Esophagus muscularis mucosa (tissue), 4 donors: Measurements from ENCODE around the gene GIMAP5. TPM values are rescaled to one million over a fixed set of nuclear protein-coding genes. Genes with fewer than 3 reads are reported as not detected.

Experiments
- DNase-seq: peaks from one replicate; pipeline ENCODE4 v3.0.0-alpha.2; 2017; ENCODE audit errors: extremely low spot score
- H3K27ac ChIP-seq, 4 donors: fragments of 200-600 bp; sonication (generic); replicated peaks in 1 of 4; 1 replicate in 3 of 4; 2 replicates in 1 of 4; pipeline ENCODE4 v1.5.1; 2016 to 2019; ENCODE audit warnings: mild to moderate bottlenecking in 1 of 4
- H3K27me3 ChIP-seq, 4 donors: fragments of 200-600 bp; sonication (generic); one replicate each; pipeline versions ENCODE4 v1.5.1 to v1.6.0; 2016 to 2019
- H3K36me3 ChIP-seq, 4 donors: fragments of 200-600 bp; sonication (generic); one replicate each; pipeline ENCODE4 v1.5.1; 2016 to 2019
- H3K4me1 ChIP-seq, 4 donors: fragments of 200-600 bp; sonication (generic); one replicate each; pipeline ENCODE4 v1.5.1; 2016 to 2019
- H3K4me3 ChIP-seq, 4 donors: fragments of 200-600 bp; sonication (generic); 1 replicate in 2 of 4; 2 replicates in 2 of 4; pipeline ENCODE4 v1.5.1; 2016 to 2019; ENCODE audit warnings: mild to moderate bottlenecking in 4 of 4, moderate library complexity in 1 of 4
- H3K9me3 ChIP-seq, 4 donors: fragments of 200-600 bp; sonication (generic); 1 replicate in 3 of 4; 2 replicates in 1 of 4; pipeline ENCODE4 v1.5.1; 2016 to 2019
- CTCF ChIP-seq, 3 experiments: fragments of 200-600 bp in 2 of 3; fragments of 450-650 bp in 1 of 3; sonication (generic) in 2 of 3; IDR thresholded peaks; one replicate each; pipeline ENCODE4 v1.5.1; 2017 to 2019; ENCODE audit warnings: antibody characterized with exemption in 3 of 3, mild to moderate bottlenecking in 2 of 3, moderate library complexity in 1 of 3
- EP300 ChIP-seq: sonication (generic); formaldehyde crosslinking; IDR thresholded peaks from one replicate; pipeline ENCODE4 v1.6.1; 2017; ENCODE audit warnings: antibody characterized with exemption
- POLR2A ChIP-seq: fragments of 450-650 bp; IDR thresholded peaks from one replicate; pipeline ENCODE4 v1.6.1; 2017; ENCODE audit warnings: antibody characterized with exemption, moderate library complexity, mild to moderate bottlenecking, low read depth
- POLR2AphosphoS5 ChIP-seq, 2 donors: sonication (generic); formaldehyde crosslinking; IDR thresholded peaks; one replicate each; pipeline ENCODE4 v1.6.1; 2017; ENCODE audit warnings: antibody characterized with exemption in 2 of 2
- WGBS: methylation state at CpG from one replicate; pipeline ENCODE4 v1.1.5; 2018; 5-methylcytosine and 5-hydroxymethylcytosine counted together
- intact Hi-C: fragments of 100-400 bp; cut with DNase I; formaldehyde crosslinking; loops from one replicate; pipeline ENCODE4 v1.15.1; 2023
- total RNA-seq, 4 donors: library from RNA; depleted of rRNA; stranded (reverse); fragments of >200 nt; gene quantifications; one replicate each; pipeline versions ENCODE4 v1.1.0 to v1.2.1, GENCODE V29; 2016

GIMAP5 gene
- total RNA-seq, 4 donors from 2014 or later: 26.9 to 48.2 (median 28.6) TPM

- 59% methylated on average over 1 of the region's 1 CpG for WGBS
- H3K36me3 ChIP-seq: peaks cover 0 to 20% (median 5%) of the 10 kb centered on the region in 4 donors
- H3K27me3 ChIP-seq: peaks cover 0 to 12% (median 0%) of the 10 kb centered on the region in 4 donors
- TF ChIP-seq CTCF (IDR thresholded peaks at IDR 0.05) (no peak), POLR2AphosphoS5 (IDR thresholded peaks at IDR 0.05) (no peak), POLR2A (no peak), EP300 (no peak)
- no peak overlapping the region for H3K27ac ChIP-seq
- H3K9me3 ChIP-seq: peaks cover 0 to 19% (median 2%) of the 10 kb centered on the region in 4 donors
- DNase-seq: no peak
- intact Hi-C loops: no loop called here
- H3K4me3 ChIP-seq: no peak overlapping the region
- H3K4me1 ChIP-seq: peaks cover 0 to 12% (median 0%) of the 10 kb centered on the region in 4 donors
Observed at GRCh38 chr7:150723467-150723866, 13.8 kb upstream of the GIMAP5 start.

GRCh38 chr7:150727381-150727780 is 9.8 kb upstream of the GIMAP5 start:
- H3K36me3 ChIP-seq: no peaks in the 10 kb centered on the region
- intact Hi-C loops: no loop called here
- H3K4me1 ChIP-seq: peaks cover 0 to 4% (median 0%) of the 10 kb centered on the region in 4 donors
- H3K27me3 ChIP-seq: peaks cover 0 to 2% (median 0%) of the 10 kb centered on the region in 4 donors
- no peak overlapping the region for H3K4me3 ChIP-seq
- peaks cover 0 to 19% (median 2%) of the 10 kb centered on the region in 4 donors for H3K9me3 ChIP-seq
- DNase-seq: no peak
- no peak overlapping the region for H3K27ac ChIP-seq
- WGBS: 67% methylated on average over 3 of the region's 3 CpGs
- TF ChIP-seq POLR2A (no peak), EP300 (no peak), POLR2AphosphoS5 (IDR thresholded peaks at IDR 0.05) (no peak), CTCF (IDR thresholded peaks at IDR 0.05) (no peak)

DNA sequence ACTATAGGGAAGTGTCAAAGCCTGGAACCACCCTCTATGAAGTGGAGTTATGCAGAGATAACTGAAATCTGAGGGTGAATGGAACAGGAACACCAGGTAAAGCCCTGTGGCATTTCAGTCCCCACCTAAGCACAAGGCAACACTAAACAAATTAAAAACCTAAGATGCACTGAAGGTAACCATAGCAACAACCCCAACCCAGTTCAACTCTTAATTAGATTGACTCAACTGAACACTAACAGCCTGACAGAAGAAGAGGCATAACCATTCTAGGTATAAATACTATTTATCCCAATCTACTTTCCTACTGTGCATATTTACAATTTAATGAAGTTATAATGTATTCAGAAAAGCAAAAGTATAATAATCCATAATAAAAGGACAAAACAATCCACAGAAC is 9.2 kb upstream of the GIMAP5 start:
- Histone ChIP-seq H3K4me3 (no peak overlapping the region), H3K36me3 (no peaks in the 10 kb centered on the region), H3K27me3 (no peaks in the 10 kb centered on the region), H3K4me1 (no peaks in the 10 kb centered on the region), H3K27ac (no peak overlapping the region), H3K9me3 (peaks cover 0 to 19% (median 2%) of the 10 kb centered on the region in 4 donors)
- intact Hi-C loops: no loop called here
- no peak for TF ChIP-seq CTCF (IDR thresholded peaks at IDR 0.05)
- no peak for TF ChIP-seq POLR2AphosphoS5 (IDR thresholded peaks at IDR 0.05)
- no peak for DNase-seq

DNA sequence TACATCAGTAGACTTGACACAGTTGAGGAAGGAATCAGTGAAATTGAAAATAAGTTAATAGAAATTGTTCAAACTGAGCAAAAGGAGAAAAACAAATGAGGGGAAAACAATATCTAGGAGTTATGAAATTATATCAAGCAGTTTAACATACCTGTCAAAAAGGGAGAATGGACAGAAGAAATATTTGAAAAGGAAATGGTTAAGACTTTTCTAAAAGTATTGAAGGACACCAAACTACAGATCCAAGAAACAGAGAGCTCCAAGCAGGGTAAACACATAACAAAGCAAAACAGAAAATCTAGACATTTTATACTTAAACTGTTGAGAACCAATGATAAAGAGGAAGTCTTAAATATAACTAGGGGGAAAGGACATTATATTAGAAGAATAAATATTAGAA is 8.6 kb upstream of the GIMAP5 start:
- Histone ChIP-seq H3K4me1 (no peaks in the 10 kb centered on the region), H3K27ac (no peak overlapping the region), H3K36me3 (no peaks in the 10 kb centered on the region), H3K27me3 (no peaks in the 10 kb centered on the region), H3K4me3 (no peak overlapping the region), H3K9me3 (peaks cover 0 to 19% (median 2%) of the 10 kb centered on the region in 4 donors)
- intact Hi-C loops: no loop called here
- TF ChIP-seq CTCF (IDR thresholded peaks at IDR 0.05): no peak
- no peak for TF ChIP-seq POLR2AphosphoS5 (IDR thresholded peaks at IDR 0.05)
- TF ChIP-seq EP300: no peak
- TF ChIP-seq POLR2A: no peak
- DNase-seq: no peak

GRCh38 chr7:150731916-150732315 is 5.3 kb upstream of the GIMAP5 start:
- Histone ChIP-seq H3K27ac (no peak overlapping the region), H3K4me3 (no peak overlapping the region), H3K9me3 (peaks cover 0 to 12% (median 0%) of the 10 kb centered on the region in 4 donors), H3K36me3 (no peaks in the 10 kb centered on the region), H3K27me3 (no peaks in the 10 kb centered on the region), H3K4me1 (peaks cover 0 to 2% (median 0%) of the 10 kb centered on the region in 4 donors)
- 50% methylated on average over 1 of the region's 1 CpG for WGBS
- intact Hi-C loops: no loop called here
- DNase-seq: peak; percentile 86
- TF ChIP-seq EP300: no peak
